D721Med (cell line): ENCODE results near the gene ARAP2.

Source experiments
- DNase-seq: peaks from one replicate; pipeline ENCODE4 v3.0.0; 2011; ENCODE audit warnings: low spot score; ENCODE audit not compliant: insufficient read length
- FAIRE-seq: peaks from 2 replicates; lab custom pipeline; 2011; peaks lifted over from hg19 to GRCh38; lab: Jason Lieb, UNC
- TF ChIP-seq, protein P1 (sequence below): IDR thresholded peaks from 2 replicates; pipeline ENCODE4 v1.5.1; 2012; ENCODE audit warnings: mild to moderate bottlenecking, control low read depth; ENCODE audit not compliant: insufficient read depth; ENCODE audit errors: missing control alignments

The ARAP2 gene, protein sequence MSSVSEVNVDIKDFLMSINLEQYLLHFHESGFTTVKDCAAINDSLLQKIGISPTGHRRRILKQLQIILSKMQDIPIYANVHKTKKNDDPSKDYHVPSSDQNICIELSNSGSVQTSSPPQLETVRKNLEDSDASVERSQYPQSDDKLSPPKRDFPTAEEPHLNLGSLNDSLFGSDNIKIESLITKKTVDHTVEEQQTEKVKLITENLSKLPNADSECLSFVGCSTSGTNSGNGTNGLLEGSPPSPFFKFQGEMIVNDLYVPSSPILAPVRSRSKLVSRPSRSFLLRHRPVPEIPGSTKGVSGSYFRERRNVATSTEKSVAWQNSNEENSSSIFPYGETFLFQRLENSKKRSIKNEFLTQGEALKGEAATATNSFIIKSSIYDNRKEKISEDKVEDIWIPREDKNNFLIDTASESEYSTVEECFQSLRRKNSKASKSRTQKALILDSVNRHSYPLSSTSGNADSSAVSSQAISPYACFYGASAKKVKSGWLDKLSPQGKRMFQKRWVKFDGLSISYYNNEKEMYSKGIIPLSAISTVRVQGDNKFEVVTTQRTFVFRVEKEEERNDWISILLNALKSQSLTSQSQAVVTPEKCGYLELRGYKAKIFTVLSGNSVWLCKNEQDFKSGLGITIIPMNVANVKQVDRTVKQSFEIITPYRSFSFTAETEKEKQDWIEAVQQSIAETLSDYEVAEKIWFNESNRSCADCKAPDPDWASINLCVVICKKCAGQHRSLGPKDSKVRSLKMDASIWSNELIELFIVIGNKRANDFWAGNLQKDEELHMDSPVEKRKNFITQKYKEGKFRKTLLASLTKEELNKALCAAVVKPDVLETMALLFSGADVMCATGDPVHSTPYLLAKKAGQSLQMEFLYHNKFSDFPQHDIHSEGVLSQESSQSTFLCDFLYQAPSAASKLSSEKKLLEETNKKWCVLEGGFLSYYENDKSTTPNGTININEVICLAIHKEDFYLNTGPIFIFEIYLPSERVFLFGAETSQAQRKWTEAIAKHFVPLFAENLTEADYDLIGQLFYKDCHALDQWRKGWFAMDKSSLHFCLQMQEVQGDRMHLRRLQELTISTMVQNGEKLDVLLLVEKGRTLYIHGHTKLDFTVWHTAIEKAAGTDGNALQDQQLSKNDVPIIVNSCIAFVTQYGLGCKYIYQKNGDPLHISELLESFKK (N-terminal part only)

GRCh38 chr4:36244257-36245082, at the start of gene ARAP2:
Gene ARAP2 (minus strand): TSS chr4:36244514. CDS start chr4:36229486, 15,028 bp downstream.
- DNase-seq: peak; percentile 21

DNA sequence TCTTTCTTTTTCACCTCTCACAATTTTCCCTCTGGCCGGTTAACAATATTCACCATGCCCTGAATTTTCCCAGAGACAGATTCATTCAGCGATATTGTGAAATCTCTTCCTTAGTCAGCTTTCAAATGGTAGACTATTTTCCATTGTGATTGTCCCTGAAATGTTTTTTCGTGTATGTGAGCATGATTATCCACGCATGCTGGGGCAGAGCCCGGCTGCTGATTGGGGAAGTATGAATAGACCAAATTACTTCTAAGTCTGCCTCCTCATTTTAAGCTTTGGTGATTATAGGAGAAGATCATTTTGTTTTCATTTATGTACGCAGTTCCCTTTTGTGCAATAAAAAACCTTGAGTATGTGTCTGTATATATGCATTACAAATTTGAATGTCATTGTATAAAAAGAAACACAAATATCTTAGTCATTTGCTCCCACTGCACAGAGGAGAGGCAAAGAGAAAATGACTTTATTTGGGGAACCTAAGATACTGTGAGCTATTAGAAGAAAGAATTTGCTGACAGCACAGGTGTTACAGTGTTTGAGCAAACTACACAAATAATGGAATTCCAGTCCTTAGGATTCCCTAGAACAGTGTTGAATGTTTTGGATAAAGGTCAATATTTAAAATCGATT, 48.4 kb upstream of the ARAP2 start:
- no peak for DNase-seq

More at GRCh38 chr4:36244257-36245082, at the start of gene ARAP2:
- FAIRE-seq: no peak
- TF ChIP-seq, protein P1, sequence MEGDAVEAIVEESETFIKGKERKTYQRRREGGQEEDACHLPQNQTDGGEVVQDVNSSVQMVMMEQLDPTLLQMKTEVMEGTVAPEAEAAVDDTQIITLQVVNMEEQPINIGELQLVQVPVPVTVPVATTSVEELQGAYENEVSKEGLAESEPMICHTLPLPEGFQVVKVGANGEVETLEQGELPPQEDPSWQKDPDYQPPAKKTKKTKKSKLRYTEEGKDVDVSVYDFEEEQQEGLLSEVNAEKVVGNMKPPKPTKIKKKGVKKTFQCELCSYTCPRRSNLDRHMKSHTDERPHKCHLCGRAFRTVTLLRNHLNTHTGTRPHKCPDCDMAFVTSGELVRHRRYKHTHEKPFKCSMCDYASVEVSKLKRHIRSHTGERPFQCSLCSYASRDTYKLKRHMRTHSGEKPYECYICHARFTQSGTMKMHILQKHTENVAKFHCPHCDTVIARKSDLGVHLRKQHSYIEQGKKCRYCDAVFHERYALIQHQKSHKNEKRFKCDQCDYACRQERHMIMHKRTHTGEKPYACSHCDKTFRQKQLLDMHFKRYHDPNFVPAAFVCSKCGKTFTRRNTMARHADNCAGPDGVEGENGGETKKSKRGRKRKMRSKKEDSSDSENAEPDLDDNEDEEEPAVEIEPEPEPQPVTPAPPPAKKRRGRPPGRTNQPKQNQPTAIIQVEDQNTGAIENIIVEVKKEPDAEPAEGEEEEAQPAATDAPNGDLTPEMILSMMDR: no peak

GRCh38 chr4:36290641-36291040, 46.3 kb upstream of the ARAP2 start:
- TF ChIP-seq, protein P1: no peak
- FAIRE-seq (no peak), DNase-seq (no peak)

More for the DNA sequence above, 48.4 kb upstream of the ARAP2 start:
- FAIRE-seq: no peak
- TF ChIP-seq, protein P1: no peak

DNA sequence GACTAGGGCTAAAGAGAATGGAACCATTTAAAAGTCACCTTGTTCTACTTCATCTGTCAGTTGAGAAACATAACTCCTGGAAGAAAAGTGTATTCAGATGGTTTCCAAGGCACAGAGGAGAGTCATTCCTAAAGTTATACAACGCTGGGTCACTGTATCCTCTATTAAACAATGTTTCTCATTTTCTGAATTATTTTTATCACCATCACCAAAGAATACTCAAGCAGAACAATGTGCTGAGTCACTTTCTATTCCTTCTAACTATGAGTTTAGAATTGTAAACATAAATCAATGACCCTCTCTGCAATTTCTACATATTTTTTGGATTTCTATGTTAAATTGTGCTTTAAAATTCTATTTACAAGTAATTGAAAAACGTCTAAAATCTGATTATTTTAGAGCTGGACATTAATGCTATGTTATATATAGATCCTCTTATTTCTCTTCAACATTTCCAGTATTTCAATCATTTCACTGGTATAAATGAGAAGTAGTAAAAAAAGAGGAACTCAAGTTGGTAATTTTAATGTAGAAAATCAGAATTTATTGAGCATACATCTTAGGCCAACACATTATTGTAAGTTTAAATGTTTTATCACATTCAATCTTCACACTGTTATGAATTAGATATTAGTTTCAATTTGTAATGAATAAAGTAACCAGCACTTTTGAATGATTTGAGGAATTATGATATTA, 44.6 kb upstream of the ARAP2 start:
- FAIRE-seq (no peak), DNase-seq (no peak)
- TF ChIP-seq, protein P1: no peak

DNA sequence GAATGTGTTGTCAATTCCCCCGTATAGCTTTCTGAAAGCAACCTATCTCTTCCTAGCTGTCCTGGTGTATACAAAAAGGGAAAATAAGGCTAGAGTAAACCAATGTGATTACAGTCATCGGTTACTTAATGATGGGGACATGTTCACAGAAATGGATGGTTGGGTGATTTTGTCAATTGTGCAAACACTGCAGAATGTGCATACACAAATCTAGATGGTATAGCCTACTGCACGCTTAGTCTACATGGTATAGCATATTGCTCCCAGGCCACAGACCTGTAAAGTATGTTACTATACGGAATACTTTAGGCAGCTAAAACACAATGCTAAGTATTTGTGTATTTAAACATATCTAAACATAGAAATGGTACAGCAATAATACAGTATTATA, 42.2 kb upstream of the ARAP2 start:
- TF ChIP-seq, protein P1: no peak
- FAIRE-seq: no peak
- DNase-seq: no peak
